Measurements from ENCODE around the gene SUSD3. TPM values are rescaled to one million over a fixed set of nuclear protein-coding genes. Genes with fewer than 3 reads are reported as not detected.
"Not testable (repeated sequence)": the region's sequence is repeated elsewhere in the genome, so short reads cannot be mapped to it uniquely, and the experiment has no call there.

The SUSD3 gene
- total RNA-seq, 1 donor from 2014 or later = 9.1 TPM

- no peak for TF ChIP-seq CTCF (IDR thresholded peaks at IDR 0.05)
- Mint-ChIP-seq H3K9me3 (no peaks in the 10 kb centered on the region), H3K4me3 (no peak overlapping the region), H3K27me3 (no peaks in the 10 kb centered on the region), H3K27ac (peak overlapping the region; percentile 30), H3K36me3 (ENCODE audit: low read depth) (peaks cover 70% of the 10 kb centered on the region), H3K4me1 (peaks cover 2% of the 10 kb centered on the region)
- intact Hi-C loops (cut with micrococcal nuclease) = no loop called here
- ATAC-seq (ENCODE audit: low read depth) (no peak), DNase-seq (no peak)
- ChIA-PET CTCF (no interaction called here), POLR2A (interaction anchor here (0.6 kb wide), 1 partner anchor 41 kb away, joined by 3 read pairs; no protein-coding TSS in a partner anchor)
Measured at GRCh38 chr9:93012963-93013855, 45.3 kb upstream of the SUSD3 start.

DNA sequence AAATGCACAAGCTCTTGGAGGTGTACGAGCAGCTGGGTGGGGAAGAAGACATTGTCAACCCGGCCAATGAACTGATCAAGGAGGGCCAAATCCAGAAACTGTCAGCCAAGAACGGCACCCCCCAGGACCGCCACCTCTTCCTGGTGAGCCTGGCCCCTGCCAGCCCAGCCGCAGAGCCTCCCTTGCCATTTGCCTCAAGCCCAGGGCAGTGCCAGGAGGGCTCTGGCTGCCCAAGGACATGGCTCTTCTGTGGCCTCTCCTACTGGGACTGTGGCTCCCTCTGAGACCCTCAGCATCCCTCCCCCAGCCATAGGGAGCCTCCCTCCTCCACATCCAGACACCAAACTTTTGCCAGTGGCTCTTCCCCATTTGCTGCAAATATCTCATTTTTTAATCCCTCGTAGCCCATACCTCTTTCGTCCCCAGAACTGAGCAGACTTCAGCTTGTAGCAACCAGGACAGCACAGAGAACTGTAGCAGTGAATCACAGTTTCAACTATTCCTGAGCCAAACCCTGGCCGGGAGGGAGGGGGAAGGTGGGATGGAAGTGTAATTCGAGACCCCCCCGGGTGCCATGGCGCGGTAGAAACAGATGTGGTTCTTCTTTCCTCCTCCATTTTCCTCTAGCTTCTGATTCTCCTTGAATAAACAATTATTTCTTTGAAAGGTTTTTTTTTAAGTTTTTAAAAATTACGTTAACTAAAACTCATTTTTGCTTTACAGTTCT, 44.5 kb upstream of the SUSD3 start:
- ChIA-PET POLR2A (no interaction called here), CTCF (interaction anchor here (2.0 kb wide), 1 partner anchor 9 kb away, joined by 8 read pairs; no protein-coding TSS in a partner anchor)
- Mint-ChIP-seq H3K4me1 (peaks cover 2% of the 10 kb centered on the region), H3K27me3 (no peaks in the 10 kb centered on the region), H3K36me3 (ENCODE audit: low read depth) (peaks cover 72% of the 10 kb centered on the region), H3K9me3 (no peaks in the 10 kb centered on the region), H3K4me3 (no peak overlapping the region), H3K27ac (no peak overlapping the region)
- no peak for DNase-seq
- no peak for ATAC-seq (ENCODE audit: low read depth)
- no peak for TF ChIP-seq CTCF (IDR thresholded peaks at IDR 0.05)
- intact Hi-C loops (cut with micrococcal nuclease) = no loop called here

DNA sequence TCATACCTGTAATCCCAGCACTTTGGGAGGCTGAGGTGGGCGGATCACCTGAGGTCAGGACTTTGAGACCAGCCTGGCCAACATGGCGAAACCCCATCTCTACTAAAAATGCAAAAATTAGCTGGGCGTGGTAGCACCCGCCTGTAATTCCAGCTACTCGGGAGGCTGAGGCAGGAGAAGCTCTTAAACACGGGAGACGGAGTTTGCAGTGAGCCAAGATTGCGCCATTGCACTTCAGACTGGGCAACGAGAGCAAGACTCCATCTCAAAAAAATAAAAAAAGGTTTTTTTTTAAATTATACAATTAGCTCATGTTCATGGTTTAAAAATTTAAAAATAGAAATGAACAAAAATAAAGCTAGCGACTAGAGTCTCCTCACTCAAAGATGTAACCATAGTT, 43.3 kb upstream of the SUSD3 start:
- ChIA-PET POLR2A (interaction anchor here (0.5 kb wide), 1 partner anchor 31 kb away, joined by 3 read pairs; no protein-coding TSS in a partner anchor), CTCF (interaction anchor here (1.8 to 2.0 kb wide), 2 partner anchors 10 to 13 kb away, joined by 5 to 8 read pairs; no protein-coding TSS in a partner anchor)
- H3K4me1 Mint-ChIP-seq; H3K4me3 Mint-ChIP-seq; ATAC-seq (ENCODE audit: low read depth); H3K27me3 Mint-ChIP-seq; intact Hi-C loops (cut with micrococcal nuclease); H3K9me3 Mint-ChIP-seq; DNase-seq; H3K27ac Mint-ChIP-seq: not testable (repeated sequence)
- peaks cover 74% of the 10 kb centered on the region for H3K36me3 Mint-ChIP-seq (ENCODE audit: low read depth)

DNA sequence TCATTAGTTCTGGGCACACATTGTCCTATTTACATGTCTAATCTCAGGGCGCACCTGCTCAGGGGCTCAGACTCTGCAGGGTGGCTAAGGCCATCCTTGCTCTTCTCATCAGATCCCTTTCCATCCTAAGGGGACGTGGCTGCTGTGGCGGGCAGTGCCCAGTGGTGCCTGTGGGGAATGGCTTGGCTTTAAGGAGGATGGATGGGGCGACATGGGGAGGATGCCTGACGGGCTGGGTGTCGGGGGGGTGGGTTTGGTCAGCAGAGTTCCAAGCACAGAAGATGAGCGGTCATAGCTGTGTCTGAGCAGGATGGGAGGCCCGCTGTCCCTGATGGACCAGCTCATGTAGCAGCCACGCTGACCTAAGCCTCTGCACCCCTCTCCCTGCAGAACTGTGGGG, 40.9 kb upstream of the SUSD3 start:
- POLR2A ChIA-PET = no interaction called here

DNA sequence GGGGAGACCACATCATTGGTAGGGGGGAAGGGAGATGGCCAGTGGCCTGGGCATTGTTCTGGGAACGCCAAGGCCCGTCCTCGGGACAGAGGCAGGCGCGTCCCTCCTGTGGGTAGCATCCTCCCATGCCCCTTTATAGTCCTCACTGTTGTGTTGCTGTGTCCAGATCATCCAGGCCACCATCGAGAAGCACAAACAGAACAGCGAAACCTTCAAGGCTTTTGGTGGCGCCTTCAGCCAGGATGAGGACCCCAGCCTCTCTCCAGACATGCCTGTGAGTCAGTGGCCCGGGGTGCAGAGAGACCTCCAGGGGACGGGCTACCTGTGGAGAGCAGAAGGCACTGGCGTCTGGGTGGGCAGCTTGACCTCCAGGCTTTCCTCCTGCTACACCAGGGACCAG, 38.4 kb upstream of the SUSD3 start:
- Mint-ChIP-seq H3K4me1 (peaks cover 5% of the 10 kb centered on the region), H3K9me3 (no peaks in the 10 kb centered on the region), H3K27ac (no peak overlapping the region), H3K36me3 (ENCODE audit: low read depth) (peaks cover 77% of the 10 kb centered on the region), H3K27me3 (no peaks in the 10 kb centered on the region), H3K4me3 (no peak overlapping the region)
- intact Hi-C loops (cut with micrococcal nuclease) = no loop called here
- ATAC-seq (ENCODE audit: low read depth) (no peak), DNase-seq (no peak)
- ChIA-PET CTCF (no interaction called here), POLR2A (no interaction called here)
- no peak for TF ChIP-seq CTCF (IDR thresholded peaks at IDR 0.05)

More for the DNA sequence above, 40.9 kb upstream of the SUSD3 start:
- intact Hi-C loops (cut with micrococcal nuclease) = no loop called here
- Mint-ChIP-seq H3K9me3 (no peaks in the 10 kb centered on the region), H3K4me1 (peaks cover 2% of the 10 kb centered on the region), H3K4me3 (no peak overlapping the region), H3K27me3 (no peaks in the 10 kb centered on the region), H3K27ac (no peak overlapping the region), H3K36me3 (ENCODE audit: low read depth) (peaks cover 79% of the 10 kb centered on the region)
- CTCF ChIA-PET = no interaction called here
- ATAC-seq (ENCODE audit: low read depth) (no peak), DNase-seq (no peak)
- no peak for TF ChIP-seq CTCF (IDR thresholded peaks at IDR 0.05)

All from activated B cell treated with CpG ODN at 0.5 μM for 24 hours (primary cell).